CD14-positive monocyte (primary cell): ENCODE results near the gene MYH8. TPM values are rescaled to one million over a fixed set of nuclear protein-coding genes. Genes with fewer than 3 reads are reported as not detected.

Source experiments
- DNase-seq, 3 donors: peaks; one replicate each; pipeline ENCODE4 v3.0.0-alpha.2; 2011 to 2022
- H2AFZ ChIP-seq: 2 replicates; pipeline ENCODE4 v1.6.0; 2012; ENCODE audit warnings: mild to moderate bottlenecking, low read depth, low read length, inconsistent platforms; ENCODE audit not compliant: insufficient read depth, poor library complexity, severe bottlenecking
- H3K27ac ChIP-seq, 2 donors: 1 replicate in 1 of 2; 2 replicates in 1 of 2; pipeline ENCODE4 v1.5.1; 2012 to 2013; ENCODE audit warnings: low read length in 2 of 2, control low read depth in 1 of 2, inconsistent platforms in 1 of 2, low read depth in 1 of 2, mild to moderate bottlenecking in 1 of 2
- H3K27me3 ChIP-seq, 2 donors: one replicate each; pipeline versions ENCODE4 v1.6.0 to v1.6.1; 2011 to 2013; ENCODE audit warnings: low read length in 2 of 2; ENCODE audit not compliant: control insufficient read depth in 2 of 2, insufficient read depth in 2 of 2
- H3K36me3 ChIP-seq, 2 donors: replicated peaks in 1 of 2; 1 replicate in 1 of 2; 2 replicates in 1 of 2; pipeline versions ENCODE4 v1.5.1 to v1.6.1; 2012 to 2013; ENCODE audit warnings: low read length in 2 of 2, control low read depth in 1 of 2, inconsistent platforms in 1 of 2, mild to moderate bottlenecking in 1 of 2; ENCODE audit not compliant: insufficient read depth in 2 of 2, control insufficient read depth in 1 of 2
- H3K4me1 ChIP-seq, 2 donors: 1 replicate in 1 of 2; 2 replicates in 1 of 2; pipeline versions ENCODE4 v1.5.1 to v1.6.1; 2012 to 2013; ENCODE audit warnings: low read length in 2 of 2, control low read depth in 1 of 2, inconsistent platforms in 1 of 2, mild to moderate bottlenecking in 1 of 2, moderate library complexity in 1 of 2; ENCODE audit not compliant: insufficient read depth in 2 of 2, control insufficient read depth in 1 of 2
- H3K4me2 ChIP-seq: replicated peaks from 2 replicates; pipeline ENCODE3; 2012; ENCODE audit warnings: low read length, moderate library complexity, mild to moderate bottlenecking; ENCODE audit not compliant: poor library complexity, severe bottlenecking; ENCODE audit errors: extremely low read depth
- H3K4me3 ChIP-seq, 3 experiments: fragments of 200-600 bp in 1 of 3; sonication (generic) in 1 of 3; replicated peaks in 1 of 3; 1 replicate in 2 of 3; 2 replicates in 1 of 3; pipeline ENCODE4 v1.5.1; 2011 to 2013; ENCODE audit warnings: low read length in 3 of 3, mild to moderate bottlenecking in 3 of 3, control low read depth in 2 of 3, low read depth in 2 of 3, inconsistent platforms in 1 of 3, moderate library complexity in 1 of 3
- H3K79me2 ChIP-seq: 2 replicates; pipeline ENCODE4 v1.6.0; 2012; ENCODE audit warnings: mild to moderate bottlenecking, control low read depth, inconsistent platforms, low read length, moderate library complexity; ENCODE audit not compliant: insufficient read depth
- H3K9ac ChIP-seq: 2 replicates; pipeline ENCODE4 v1.6.0; 2017; ENCODE audit warnings: low read length, mild to moderate bottlenecking; ENCODE audit not compliant: insufficient read depth, poor library complexity, severe bottlenecking
- H3K9me3 ChIP-seq, 2 donors: replicated peaks in 1 of 2; 1 replicate in 1 of 2; 2 replicates in 1 of 2; pipeline versions ENCODE4 v1.5.1 to v1.6.1; 2012 to 2013; ENCODE audit warnings: low read length in 2 of 2, control low read depth in 1 of 2; ENCODE audit not compliant: control insufficient read depth in 1 of 2, insufficient read depth in 1 of 2
- H4K20me1 ChIP-seq: 2 replicates; pipeline ENCODE4 v1.6.0; 2012; ENCODE audit warnings: mild to moderate bottlenecking, low read length, control low read depth, moderate library complexity; ENCODE audit not compliant: insufficient read depth
- H3K27ac Mint-ChIP-seq, 7 donors: one replicate each; pipeline ENCODE4 v1.8.0; 2020; ENCODE audit warnings: mild to moderate bottlenecking in 7 of 7, mixed read lengths in 7 of 7, moderate library complexity in 6 of 7, inconsistent platforms in 2 of 7
- H3K27me3 Mint-ChIP-seq, 3 donors: one replicate each; pipeline ENCODE4 v1.8.0; 2021 to 2022; ENCODE audit warnings: low read depth in 3 of 3, mild to moderate bottlenecking in 3 of 3, mixed read lengths in 3 of 3, moderate library complexity in 3 of 3, inconsistent platforms in 1 of 3
- H3K36me3 Mint-ChIP-seq, 2 donors: one replicate each; pipeline ENCODE4 v1.8.0; 2020; ENCODE audit warnings: mixed read lengths in 2 of 2, inconsistent platforms in 1 of 2, mild to moderate bottlenecking in 1 of 2
- H3K4me1 Mint-ChIP-seq: one replicate; pipeline ENCODE4 v1.8.0; 2020; ENCODE audit warnings: mild to moderate bottlenecking, mixed read lengths
- H3K4me3 Mint-ChIP-seq, 2 donors: one replicate each; pipeline ENCODE4 v1.8.0; 2020; ENCODE audit warnings: mild to moderate bottlenecking in 2 of 2, mixed read lengths in 2 of 2, moderate library complexity in 1 of 2
- H3K9me3 Mint-ChIP-seq, 7 donors: one replicate each; pipeline ENCODE4 v1.8.0; 2020 to 2022; ENCODE audit warnings: mixed read lengths in 7 of 7, mild to moderate bottlenecking in 6 of 7, moderate library complexity in 6 of 7, inconsistent platforms in 2 of 7
- CTCF ChIP-seq: fragments of 200-600 bp; IDR thresholded peaks from one replicate; pipeline ENCODE4 v1.8.0; 2022; ENCODE audit warnings: antibody characterized with exemption, mild to moderate bottlenecking
- WGBS: methylation state at CpG from one replicate; pipeline ENCODE4 v1.1.5; 2013; ENCODE audit warnings: missing lambda C conversion rate; ENCODE audit not compliant: insufficient coverage; 5-methylcytosine and 5-hydroxymethylcytosine counted together
- intact Hi-C, 2 donors: fragments of 100-400 bp; cut with micrococcal nuclease; formaldehyde crosslinking; loops; one replicate each; pipeline versions ENCODE4 v1.15.0 to v1.15.1; 2023
- polyA plus RNA-seq, 3 donors: library from polyadenylated mRNA; depleted of rRNA in 1 of 3; unstranded in 2 of 3; stranded (reverse) in 1 of 3; fragments of 300-500 nt in 2 of 3; fragments of >200 nt in 1 of 3; fragmentation: Illumina TruSeq in 2 of 3; gene quantifications; 1 replicate in 2 of 3; 2 replicates in 1 of 3; pipeline ENCODE4 v1.2.3, GENCODE V29; 2012 to 2021

The MYH8 gene
- polyA plus RNA-seq, 3 donors = not detected

GRCh38 chr17:10352893-10353292 lies 68.9 kb downstream of the MYH8 start:
- H3K27me3 ChIP-seq = no peaks in the 10 kb centered on the region
- TF ChIP-seq CTCF = no peak
- H3K79me2 ChIP-seq = no peaks in the 10 kb centered on the region
- intact Hi-C loops = no loop called here
- no peak overlapping the region for H3K4me3 ChIP-seq
- Mint-ChIP-seq H3K27me3 (peaks cover 3 to 10% (median 8%) of the 10 kb centered on the region in 3 donors), H3K4me1 (no peaks in the 10 kb centered on the region), H3K27ac (no peak overlapping the region), H3K36me3 (no peaks in the 10 kb centered on the region), H3K4me3 (no peak overlapping the region), H3K9me3 (no peaks in the 10 kb centered on the region)
- H3K9ac ChIP-seq = no peak overlapping the region
- no peak for DNase-seq
- no peaks in the 10 kb centered on the region for H3K9me3 ChIP-seq
- H3K4me2 ChIP-seq = no peak overlapping the region
- H3K27ac ChIP-seq = no peak overlapping the region
- H2AFZ ChIP-seq = no peak overlapping the region
- H3K4me1 ChIP-seq = no peaks in the 10 kb centered on the region
- H3K36me3 ChIP-seq = no peaks in the 10 kb centered on the region
- H4K20me1 ChIP-seq = no peaks in the 10 kb centered on the region

GRCh38 chr17:10349403-10349802 lies 72.3 kb downstream of the MYH8 start:
- H3K79me2 ChIP-seq = no peaks in the 10 kb centered on the region
- H4K20me1 ChIP-seq = no peaks in the 10 kb centered on the region
- Mint-ChIP-seq H3K27me3 (peaks cover 3 to 5% (median 5%) of the 10 kb centered on the region in 3 donors), H3K9me3 (peaks cover 0 to 2% (median 0%) of the 10 kb centered on the region in 7 donors), H3K36me3 (no peaks in the 10 kb centered on the region), H3K27ac (no peak overlapping the region), H3K4me1 (no peaks in the 10 kb centered on the region), H3K4me3 (no peak overlapping the region)
- no peak overlapping the region for H3K9ac ChIP-seq
- no peak overlapping the region for H3K27ac ChIP-seq
- no peak overlapping the region for H3K4me2 ChIP-seq
- no peaks in the 10 kb centered on the region for H3K36me3 ChIP-seq
- H3K4me1 ChIP-seq = no peaks in the 10 kb centered on the region
- no peak overlapping the region for H3K4me3 ChIP-seq
- no peak overlapping the region for H2AFZ ChIP-seq
- no peaks in the 10 kb centered on the region for H3K9me3 ChIP-seq
- intact Hi-C loops = no loop called here
- peak in 1 of 3 donors; percentile 9 for DNase-seq
- no peaks in the 10 kb centered on the region for H3K27me3 ChIP-seq
- no CpG with 5 or more reads among the region's 1 CpG for WGBS
- TF ChIP-seq CTCF = peak; percentile 59
